ENCODE measurements around the gene MLLT10.

DNA sequence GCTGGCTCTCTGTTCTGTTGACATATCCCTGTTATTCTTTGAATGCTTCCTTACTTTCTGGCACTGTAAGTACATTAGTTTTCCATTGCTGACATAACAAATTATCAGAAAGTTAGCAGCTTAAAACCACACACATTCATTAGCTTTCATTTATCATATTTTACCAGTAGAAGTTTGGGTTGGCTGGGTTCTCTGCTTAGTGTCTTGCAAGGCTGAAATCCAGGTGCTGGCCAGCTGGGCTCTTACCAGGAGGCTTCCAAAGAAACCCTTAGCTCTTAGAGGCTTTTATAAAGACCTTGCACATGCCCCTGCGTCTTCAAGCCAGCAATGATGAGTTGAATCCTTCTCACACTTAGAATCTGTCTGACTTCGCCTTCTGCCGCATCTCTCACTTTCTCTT lies 160.6 kb downstream of the MLLT10 start:
- TF ChIP-seq HOMEZ (CRISPR knock-in tag; IDR thresholded peaks at IDR 0.05): no peak
- TF ChIP-seq, protein P1, sequence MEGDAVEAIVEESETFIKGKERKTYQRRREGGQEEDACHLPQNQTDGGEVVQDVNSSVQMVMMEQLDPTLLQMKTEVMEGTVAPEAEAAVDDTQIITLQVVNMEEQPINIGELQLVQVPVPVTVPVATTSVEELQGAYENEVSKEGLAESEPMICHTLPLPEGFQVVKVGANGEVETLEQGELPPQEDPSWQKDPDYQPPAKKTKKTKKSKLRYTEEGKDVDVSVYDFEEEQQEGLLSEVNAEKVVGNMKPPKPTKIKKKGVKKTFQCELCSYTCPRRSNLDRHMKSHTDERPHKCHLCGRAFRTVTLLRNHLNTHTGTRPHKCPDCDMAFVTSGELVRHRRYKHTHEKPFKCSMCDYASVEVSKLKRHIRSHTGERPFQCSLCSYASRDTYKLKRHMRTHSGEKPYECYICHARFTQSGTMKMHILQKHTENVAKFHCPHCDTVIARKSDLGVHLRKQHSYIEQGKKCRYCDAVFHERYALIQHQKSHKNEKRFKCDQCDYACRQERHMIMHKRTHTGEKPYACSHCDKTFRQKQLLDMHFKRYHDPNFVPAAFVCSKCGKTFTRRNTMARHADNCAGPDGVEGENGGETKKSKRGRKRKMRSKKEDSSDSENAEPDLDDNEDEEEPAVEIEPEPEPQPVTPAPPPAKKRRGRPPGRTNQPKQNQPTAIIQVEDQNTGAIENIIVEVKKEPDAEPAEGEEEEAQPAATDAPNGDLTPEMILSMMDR (IDR thresholded peaks at IDR 0.05 in 2 of 3, conservative IDR thresholded peaks at IDR 0.05 in 1 of 3; ENCODE audit: insufficient read depth in 2 of 3, low read depth in 1 of 3, low read length in 3 of 3): no peak
- no peak for TF ChIP-seq CHD4 (IDR thresholded peaks at IDR 0.05; ENCODE audit: insufficient read depth, insufficient replicate concordance, low read depth, low read length, poor library complexity, severe bottlenecking)
- no peak for TF ChIP-seq LARP7 (IDR thresholded peaks at IDR 0.05)
- TF ChIP-seq ZNF277 (CRISPR knock-in tag; IDR thresholded peaks at IDR 0.05; ENCODE audit: borderline replicate concordance): no peak
- no peak for TF ChIP-seq ZSCAN29 (IDR thresholded peaks at IDR 0.05)
- no peak for TF ChIP-seq EP300 (IDR thresholded peaks at IDR 0.05; ENCODE audit: low read length)
